Smooth muscle cell (in vitro differentiated cells): Measurements from ENCODE around the gene CLP1. TPM values are rescaled to one million over a fixed set of nuclear protein-coding genes. Genes with fewer than 3 reads are reported as not detected.

Source experiments
- DNase-seq: peaks from one replicate; lab custom pipeline; 2025; ENCODE audit not compliant: unreplicated experiment; lab: John Stamatoyannopoulos, UW
- H2AFZ ChIP-seq: fragments of 200-600 bp; sonication (generic); 2 replicates; pipeline ENCODE4 v1.6.0; 2016; ENCODE audit warnings: antibody characterized with exemption, low read depth, mild to moderate bottlenecking
- H3F3A ChIP-seq: fragments of 200-600 bp; sonication (generic); 2 replicates; pipeline ENCODE4 v1.6.0; 2017; ENCODE audit warnings: antibody characterized with exemption, low read depth
- H3K27ac ChIP-seq: fragments of 200-600 bp; sonication (generic); 2 replicates; pipeline ENCODE4 v1.5.1; 2016; ENCODE audit warnings: low read depth, mild to moderate bottlenecking
- H3K27me3 ChIP-seq: fragments of 200-600 bp; sonication (generic); 2 replicates; pipeline ENCODE4 v1.6.1; 2016; ENCODE audit warnings: low read depth, mild to moderate bottlenecking
- H3K36me3 ChIP-seq: fragments of 200-600 bp; sonication (generic); 2 replicates; pipeline ENCODE4 v1.5.1; 2016; ENCODE audit warnings: low read depth
- H3K4me1 ChIP-seq: fragments of 200-600 bp; sonication (generic); 2 replicates; pipeline ENCODE4 v1.5.1; 2016; ENCODE audit warnings: low read depth
- H3K4me2 ChIP-seq: fragments of 200-600 bp; sonication (generic); 2 replicates; pipeline ENCODE4 v1.6.0; 2016; ENCODE audit warnings: mild to moderate bottlenecking
- H3K4me3 ChIP-seq: fragments of 200-600 bp; sonication (generic); 2 replicates; pipeline ENCODE4 v1.5.1; 2016; ENCODE audit warnings: mild to moderate bottlenecking
- H3K79me2 ChIP-seq: fragments of 200-600 bp; sonication (generic); 2 replicates; pipeline ENCODE4 v1.6.0; 2016; ENCODE audit warnings: low read depth, mild to moderate bottlenecking
- H3K9ac ChIP-seq: fragments of 200-600 bp; sonication (generic); 2 replicates; pipeline ENCODE4 v1.6.0; 2016; ENCODE audit warnings: low read depth
- H3K9me3 ChIP-seq: fragments of 200-600 bp; sonication (generic); replicated peaks from 2 replicates; pipeline ENCODE4 v1.5.1; 2016; ENCODE audit warnings: low read depth
- H4K20me1 ChIP-seq: fragments of 200-600 bp; sonication (generic); 2 replicates; pipeline ENCODE4 v1.6.0; 2016; ENCODE audit warnings: low read depth
- CTCF ChIP-seq: fragments of 200-600 bp; sonication (generic); IDR thresholded peaks from 2 replicates; pipeline ENCODE4 v1.5.1; 2017; ENCODE audit warnings: borderline replicate concordance, mild to moderate bottlenecking, antibody characterized with exemption; ENCODE audit not compliant: insufficient read depth, poor library complexity, severe bottlenecking
- WGBS: methylation state at CpG from one replicate; pipeline ENCODE4 v1.1.7; 2016; ENCODE audit warnings: low lambda C conversion rate; 5-methylcytosine and 5-hydroxymethylcytosine counted together
- polyA plus RNA-seq: library from polyadenylated mRNA; unstranded; fragments of >200 nt; fragmentation: Nextera tagmentation; extraction: Ambion mirVana; gene quantifications from 2 replicates; pipeline ENCODE4 v1.2.1, GENCODE V29; 2016
- total RNA-seq: library from RNA; depleted of rRNA; stranded (reverse); fragments of >200 nt; gene quantifications from 2 replicates; pipeline ENCODE4 v1.2.3, GENCODE V29; 2014

The CLP1 gene
- total and polyA plus RNA-seq, 2 experiments from 2014 or later: 18.0 to 18.3 TPM

GRCh38 chr11:57620467-57620866 is 37.1 kb upstream of the CLP1 start:
- Histone ChIP-seq H3K4me2 (no peak overlapping the region), H3K36me3 (no peaks in the 10 kb centered on the region), H3K27ac (no peak overlapping the region), H3K4me3 (no peak overlapping the region), H4K20me1 (no peaks in the 10 kb centered on the region), H3K27me3 (no peaks in the 10 kb centered on the region), H3K4me1 (no peaks in the 10 kb centered on the region), H2AFZ (no peak overlapping the region), H3K9me3 (no peaks in the 10 kb centered on the region), H3K79me2 (no peaks in the 10 kb centered on the region), H3K9ac (no peak overlapping the region), H3F3A (no peaks in the 10 kb centered on the region)
- no peak for DNase-seq
- no peak for TF ChIP-seq CTCF

- Histone ChIP-seq H3K9me3 (no peaks in the 10 kb centered on the region), H3K27me3 (no peaks in the 10 kb centered on the region), H3K4me2 (no peak overlapping the region), H2AFZ (no peak overlapping the region), H3K4me1 (no peaks in the 10 kb centered on the region), H3K9ac (no peak overlapping the region), H3K4me3 (no peak overlapping the region), H3K79me2 (no peaks in the 10 kb centered on the region), H3K27ac (no peak overlapping the region), H4K20me1 (no peaks in the 10 kb centered on the region), H3K36me3 (no peaks in the 10 kb centered on the region), H3F3A (no peaks in the 10 kb centered on the region)
- no peak for DNase-seq
- 63% methylated on average over 3 of the region's 3 CpGs for WGBS
- no peak for TF ChIP-seq CTCF
These were observed 35.3 kb upstream of the CLP1 start for GRCh38 chr11:57622263-57622662.

DNA sequence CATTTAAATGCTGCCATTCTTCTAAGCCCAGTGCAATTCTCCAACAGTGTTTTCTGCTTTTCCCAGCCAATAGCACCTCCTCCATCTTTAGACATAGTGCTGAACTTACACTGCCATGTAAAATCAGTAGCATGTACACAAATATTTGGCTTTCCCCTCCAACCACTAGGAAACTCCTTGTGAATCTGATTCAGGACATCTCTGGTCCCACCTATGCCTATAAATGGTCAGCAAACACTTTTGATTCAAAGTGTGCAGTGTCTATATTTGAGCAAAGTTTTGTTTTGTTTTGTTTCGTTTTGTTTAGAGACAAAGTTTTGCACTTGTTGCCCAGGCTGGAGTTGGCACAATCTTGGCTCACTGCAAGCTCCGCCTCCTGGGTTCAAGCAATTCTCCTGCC is 32.7 kb upstream of the CLP1 start:
- Histone ChIP-seq H3K27me3 (no peaks in the 10 kb centered on the region), H3K9ac (no peak overlapping the region), H2AFZ (no peak overlapping the region), H3K36me3 (no peaks in the 10 kb centered on the region), H3K27ac (no peak overlapping the region), H3K4me3 (no peak overlapping the region), H3K4me1 (no peaks in the 10 kb centered on the region), H3K4me2 (no peak overlapping the region), H3K79me2 (no peaks in the 10 kb centered on the region), H3F3A (no peaks in the 10 kb centered on the region), H3K9me3 (no peaks in the 10 kb centered on the region), H4K20me1 (no peaks in the 10 kb centered on the region)
- WGBS: 92% methylated on average over 2 of the region's 2 CpGs
- DNase-seq: no peak
- TF ChIP-seq CTCF: no peak

GRCh38 chr11:57626895-57627294 is 30.7 kb upstream of the CLP1 start:
- H2AFZ ChIP-seq: no peak overlapping the region
- 72% methylated on average over 1 of the region's 1 CpG for WGBS
- no peaks in the 10 kb centered on the region for H3K4me1 ChIP-seq
- H4K20me1 ChIP-seq: no peaks in the 10 kb centered on the region
- no peak overlapping the region for H3K9ac ChIP-seq
- no peaks in the 10 kb centered on the region for H3K9me3 ChIP-seq
- TF ChIP-seq CTCF: no peak
- DNase-seq: no peak
- H3K36me3 ChIP-seq: no peaks in the 10 kb centered on the region
- no peak overlapping the region for H3K27ac ChIP-seq
- no peaks in the 10 kb centered on the region for H3K27me3 ChIP-seq
- H3K79me2 ChIP-seq: no peaks in the 10 kb centered on the region
- no peak overlapping the region for H3K4me3 ChIP-seq
- no peaks in the 10 kb centered on the region for H3F3A ChIP-seq
- H3K4me2 ChIP-seq: no peak overlapping the region
